CD4-positive, alpha-beta T cell treated with Interferon gamma for 1 hour (primary cell): ENCODE data around the gene NR5A2.
"Not testable (repeated sequence)": the region's sequence is repeated elsewhere in the genome, so short reads cannot be mapped to it uniquely, and the experiment has no call there.

Source experiments
- DNase-seq: peaks from one replicate; pipeline ENCODE4 v3.0.0-alpha.2; 2020

Gene NR5A2

GRCh38 chr1:200172311-200172710, 144.8 kb downstream of the NR5A2 start:
- no peak for DNase-seq

DNA sequence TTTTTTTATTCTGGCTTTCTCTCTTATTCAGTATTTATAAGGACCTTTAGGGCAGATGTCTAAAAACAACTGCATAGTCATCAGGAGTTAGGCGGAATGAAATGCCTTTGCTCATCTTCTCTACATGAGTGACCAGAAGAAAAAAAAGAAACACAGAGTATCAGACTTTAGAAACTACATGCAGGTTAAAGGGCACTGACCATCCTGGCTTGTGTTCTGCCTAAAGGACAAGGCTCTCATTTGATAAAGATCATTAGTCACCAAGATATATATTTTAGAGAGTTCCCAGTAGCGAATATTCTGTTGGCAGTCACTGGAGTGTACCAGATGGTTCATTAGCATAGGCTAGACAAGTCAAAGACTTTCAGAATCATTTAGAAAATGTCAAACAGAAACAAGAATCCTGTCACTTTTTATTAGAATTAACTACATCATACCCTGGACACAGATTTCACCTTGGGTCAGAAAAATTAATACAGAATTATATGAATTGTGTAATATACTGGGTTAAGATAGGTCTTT, 145.6 kb downstream of the NR5A2 start:
- no peak for DNase-seq

- DNase-seq, result no peak
Observed at GRCh38 chr1:200174525-200175295, 147.2 kb downstream of the NR5A2 start.

GRCh38 chr1:200176181-200176580, 148.7 kb downstream of the NR5A2 start:
- DNase-seq, result no peak

- no peak for DNase-seq
Observed at GRCh38 chr1:200176798-200177197, 149.3 kb downstream of the NR5A2 start.

- no peak for DNase-seq
Observed at GRCh38 chr1:200178340-200178739, 150.8 kb downstream of the NR5A2 start.

- DNase-seq, result no peak
Observed at GRCh38 chr1:200179126-200179780, 151.7 kb downstream of the NR5A2 start.

DNA sequence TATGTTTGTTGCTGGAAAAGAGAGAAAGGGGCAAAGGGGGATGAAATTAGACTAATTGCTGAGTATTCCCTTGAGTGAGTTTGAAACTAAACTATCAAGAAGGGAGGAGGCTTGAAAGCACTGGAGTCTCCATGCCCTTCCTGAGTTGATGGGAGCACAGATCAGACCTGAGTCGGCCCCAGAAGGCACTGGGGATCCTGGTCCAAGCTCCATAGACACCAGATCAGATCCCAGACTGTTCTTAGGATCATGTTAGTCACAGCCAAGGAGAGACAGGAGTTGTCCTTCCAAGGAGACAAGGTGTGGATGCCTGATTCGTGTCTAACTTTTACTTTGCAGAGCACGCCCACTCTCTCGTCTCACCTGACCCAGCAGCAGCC, 152.3 kb downstream of the NR5A2 start:
- no peak for DNase-seq

- no peak for DNase-seq
Observed at GRCh38 chr1:200180821-200181220, 153.3 kb downstream of the NR5A2 start.

GRCh38 chr1:200181861-200182260, 154.4 kb downstream of the NR5A2 start:
- DNase-seq, result no peak

GRCh38 chr1:200182701-200183100, 155.2 kb downstream of the NR5A2 start:
- DNase-seq, result no peak

DNA sequence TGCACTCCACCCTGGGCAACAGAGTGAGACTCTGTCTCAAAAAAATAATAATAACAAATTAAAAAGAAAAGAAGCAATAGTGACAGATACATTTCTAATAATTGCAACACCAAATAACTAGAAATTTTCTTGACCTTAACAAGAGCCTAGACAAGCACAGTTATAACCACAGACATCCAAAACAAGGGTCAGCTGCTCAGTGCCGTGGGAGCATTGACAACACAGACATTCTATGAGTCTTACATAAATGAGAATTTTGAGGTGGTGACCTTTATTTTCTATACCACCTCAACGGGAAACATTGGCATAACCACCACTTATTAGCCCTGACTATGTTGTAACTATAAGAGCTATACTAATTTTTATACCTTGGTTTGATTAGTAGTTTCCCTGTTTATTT, 156.1 kb downstream of the NR5A2 start:
- DNase-seq, result no peak

DNA sequence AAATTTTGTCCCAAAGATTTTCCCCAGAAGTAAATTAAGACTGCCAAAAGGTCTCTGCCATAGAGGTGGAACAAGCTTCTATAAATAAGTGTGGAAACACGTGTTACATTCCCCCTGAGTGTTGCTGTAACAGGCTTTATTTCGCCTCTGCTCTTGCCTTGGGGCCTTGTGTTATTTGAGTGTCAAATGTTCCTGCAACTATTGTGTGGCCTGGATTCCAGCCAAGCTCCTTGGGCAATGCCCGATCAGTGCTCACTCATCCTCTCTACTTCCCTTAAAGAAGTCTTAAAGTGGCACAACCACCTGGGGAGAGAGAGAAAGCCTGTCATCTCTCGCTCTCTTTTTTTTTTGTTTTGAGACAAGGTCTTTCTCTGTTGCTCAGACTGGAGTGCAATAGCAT, 156.7 kb downstream of the NR5A2 start:
- DNase-seq, result peak; percentile 49

DNA sequence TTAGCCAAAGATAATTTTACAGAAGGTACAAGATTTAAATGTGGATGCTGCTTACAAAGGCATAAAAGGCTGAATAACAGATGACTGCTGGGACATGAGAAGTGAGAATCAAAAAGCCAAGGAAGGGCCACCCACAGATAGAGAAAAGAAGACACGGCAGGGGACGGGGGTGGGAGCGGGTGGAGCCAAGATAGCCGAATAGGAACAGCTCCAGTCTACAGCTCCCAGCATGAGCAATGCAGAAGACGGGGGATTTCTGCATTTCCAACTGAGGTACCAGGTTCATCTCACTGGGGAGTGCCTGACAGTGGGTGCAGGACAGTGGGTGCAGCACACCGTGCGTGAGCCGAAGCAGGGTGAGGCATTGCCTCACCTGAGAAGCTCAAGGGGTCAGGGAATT, 157.7 kb downstream of the NR5A2 start:
- not testable (repeated sequence) for DNase-seq

- not testable (repeated sequence) for DNase-seq
Observed at GRCh38 chr1:200187332-200187731, 159.8 kb downstream of the NR5A2 start.

- no peak for DNase-seq
Observed at GRCh38 chr1:200191993-200192392, 164.5 kb downstream of the NR5A2 start.

DNA sequence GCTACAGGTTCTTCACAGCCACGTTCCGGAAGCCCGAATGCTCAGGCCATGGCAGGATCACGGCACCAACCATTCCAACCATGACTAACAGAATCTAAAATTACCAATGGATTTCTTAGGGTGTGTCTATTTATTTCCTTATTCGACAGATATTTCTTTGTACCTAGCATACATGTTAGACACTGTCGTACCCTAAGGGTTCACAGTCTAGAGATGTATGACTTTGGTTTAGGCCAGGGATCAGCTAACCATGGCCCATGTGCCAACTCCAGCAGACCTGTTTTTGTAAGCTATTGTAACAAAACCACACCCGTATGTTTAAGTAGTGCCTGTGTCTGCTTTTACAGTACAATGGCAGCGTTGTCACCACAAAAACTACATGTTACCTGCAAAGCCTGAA, 167.0 kb downstream of the NR5A2 start:
- DNase-seq, result no peak

GRCh38 chr1:200198236-200198635, 170.7 kb downstream of the NR5A2 start:
- DNase-seq, result no peak

GRCh38 chr1:200205216-200205995, 177.9 kb downstream of the NR5A2 start:
- DNase-seq, result no peak

GRCh38 chr1:200206340-200206739, 178.8 kb downstream of the NR5A2 start:
- no peak for DNase-seq

GRCh38 chr1:200206761-200207160, 179.3 kb downstream of the NR5A2 start:
- no peak for DNase-seq

- DNase-seq, result no peak
Observed at GRCh38 chr1:200207711-200208126, 180.2 kb downstream of the NR5A2 start.

GRCh38 chr1:200211157-200211556, 183.6 kb downstream of the NR5A2 start:
- no peak for DNase-seq

DNA sequence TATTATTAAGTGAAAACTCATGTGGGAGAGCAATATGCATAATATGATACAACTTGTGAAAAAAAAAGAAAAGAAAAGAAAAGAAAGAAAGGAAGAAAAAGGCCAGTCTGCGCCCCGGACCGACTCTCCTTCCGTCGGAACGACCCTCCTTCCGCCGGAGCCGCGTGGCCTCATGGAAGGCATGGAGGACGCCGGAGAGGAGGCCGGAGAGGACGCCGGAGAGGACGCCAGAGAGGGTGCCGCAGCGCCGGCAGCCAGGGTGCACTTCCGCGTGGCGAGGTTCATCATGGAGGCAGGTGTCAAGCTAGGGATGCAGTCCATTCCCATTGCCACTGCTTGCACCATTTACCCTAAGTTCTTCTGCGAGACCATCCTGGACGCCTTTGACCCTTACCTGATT, 185.9 kb downstream of the NR5A2 start:
- no peak for DNase-seq
